Cardiac septum (tissue), 1 donor: ENCODE data around the gene ATOH8. TPM values are rescaled to one million over a fixed set of nuclear protein-coding genes. Genes with fewer than 3 reads are reported as not detected.
"Not testable (repeated sequence)": the region's sequence is repeated elsewhere in the genome, so short reads cannot be mapped to it uniquely, and the experiment has no call there.

Experiments
- DNase-seq: peaks from one replicate; pipeline ENCODE4 v3.0.0-alpha.2; 2020; ENCODE audit warnings: low spot score
- intact Hi-C: fragments of 100-400 bp; cut with DNase I; formaldehyde crosslinking; loops from one replicate; pipeline ENCODE4 v1.14.0; 2022
- long read RNA-seq: library from polyadenylated mRNA; unstranded; transcript quantifications from one replicate; pipeline ENCODE4 v2.0.0, GENCODE V29; 2021
- total RNA-seq: library from RNA; stranded (reverse); fragmentation: NEBNext Ultra II Directional; extraction: Animal tissue kit (Norgen Biotek cat#: 25700); gene quantifications from one replicate; pipeline ENCODE4 v1.2.1, GENCODE V29; 2021
- donor health status: DM: no; HTN: no; CAD: no.

The ATOH8 gene
- 21.0 TPM for total RNA-seq
- long read RNA-seq, transcript ATOH8-201 (3 exons, 2,438 nt): major isoform, 21 of 35 reads
- long read RNA-seq, partial matches to known transcripts: 0 of 35 reads
- long read RNA-seq, other reads (novel, unspliced or antisense): 13 of 35 reads

DNA sequence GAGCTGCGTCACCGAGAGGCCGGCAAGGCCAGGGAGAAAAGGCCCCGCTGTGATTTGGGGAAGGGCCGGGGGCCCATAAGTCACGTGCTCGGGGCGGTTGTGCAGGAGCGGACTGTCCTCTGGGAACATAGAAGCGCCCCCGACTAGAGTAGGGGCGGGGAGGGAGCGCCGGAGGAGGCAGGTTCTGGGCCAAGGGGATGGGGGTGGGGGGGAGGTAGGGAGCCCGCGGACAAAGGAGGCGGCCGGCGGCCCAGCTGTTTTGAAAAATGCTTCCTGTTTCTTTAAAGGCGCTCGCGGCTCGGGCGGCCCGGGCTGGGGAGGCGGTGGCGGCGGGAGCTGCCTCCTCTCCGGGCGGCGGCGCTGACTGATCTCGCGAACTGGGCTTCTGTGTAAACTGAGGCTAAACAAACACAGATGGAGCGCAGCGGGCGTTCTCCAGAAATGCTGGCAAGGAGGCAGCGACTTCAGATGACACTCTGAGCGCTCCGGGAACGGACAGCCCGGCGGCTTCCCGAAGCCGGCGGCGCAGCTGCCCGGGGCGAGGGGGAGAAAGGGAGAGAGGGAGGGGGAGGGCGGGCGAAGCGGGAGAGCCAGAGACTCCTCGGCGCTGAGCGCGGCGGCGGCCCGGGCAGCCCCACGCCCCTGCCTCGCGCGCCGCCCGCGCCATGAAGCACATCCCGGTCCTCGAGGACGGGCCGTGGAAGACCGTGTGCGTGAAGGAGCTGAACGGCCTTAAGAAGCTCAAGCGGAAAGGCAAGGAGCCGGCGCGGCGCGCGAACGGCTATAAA lies at the start of gene ATOH8:
Gene ATOH8, plus strand, starts transcription at position 467 of the 788 bp plus-strand sequence. Its CDS starts 199 bp downstream, at position 666.
- peak; percentile 91 for DNase-seq
- intact Hi-C loops: loop anchor here (1.0 kb wide), 1 partner anchor 19 kb away; no protein-coding TSS in a partner anchor

DNA sequence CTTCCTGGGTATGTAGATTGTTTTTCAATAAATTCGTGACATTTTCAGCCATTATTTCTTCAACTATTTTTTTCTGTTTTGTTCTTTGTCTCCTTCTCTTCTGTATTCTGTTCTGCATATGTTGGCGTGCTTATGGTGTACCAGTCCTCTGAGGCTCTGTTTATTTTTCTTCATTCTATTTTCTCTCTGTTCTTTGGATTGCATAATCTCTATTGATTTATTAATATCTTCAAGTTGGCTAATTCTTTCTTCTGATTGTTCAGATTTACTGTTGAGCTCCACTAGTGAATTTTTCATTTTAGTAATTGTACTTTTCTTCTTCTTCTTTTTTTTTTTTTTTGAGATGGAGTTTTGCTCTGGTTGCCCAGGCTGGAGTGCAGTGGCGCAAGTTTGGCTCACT lies 49.8 kb upstream of the ATOH8 start:
- intact Hi-C loops: no loop called here

DNA sequence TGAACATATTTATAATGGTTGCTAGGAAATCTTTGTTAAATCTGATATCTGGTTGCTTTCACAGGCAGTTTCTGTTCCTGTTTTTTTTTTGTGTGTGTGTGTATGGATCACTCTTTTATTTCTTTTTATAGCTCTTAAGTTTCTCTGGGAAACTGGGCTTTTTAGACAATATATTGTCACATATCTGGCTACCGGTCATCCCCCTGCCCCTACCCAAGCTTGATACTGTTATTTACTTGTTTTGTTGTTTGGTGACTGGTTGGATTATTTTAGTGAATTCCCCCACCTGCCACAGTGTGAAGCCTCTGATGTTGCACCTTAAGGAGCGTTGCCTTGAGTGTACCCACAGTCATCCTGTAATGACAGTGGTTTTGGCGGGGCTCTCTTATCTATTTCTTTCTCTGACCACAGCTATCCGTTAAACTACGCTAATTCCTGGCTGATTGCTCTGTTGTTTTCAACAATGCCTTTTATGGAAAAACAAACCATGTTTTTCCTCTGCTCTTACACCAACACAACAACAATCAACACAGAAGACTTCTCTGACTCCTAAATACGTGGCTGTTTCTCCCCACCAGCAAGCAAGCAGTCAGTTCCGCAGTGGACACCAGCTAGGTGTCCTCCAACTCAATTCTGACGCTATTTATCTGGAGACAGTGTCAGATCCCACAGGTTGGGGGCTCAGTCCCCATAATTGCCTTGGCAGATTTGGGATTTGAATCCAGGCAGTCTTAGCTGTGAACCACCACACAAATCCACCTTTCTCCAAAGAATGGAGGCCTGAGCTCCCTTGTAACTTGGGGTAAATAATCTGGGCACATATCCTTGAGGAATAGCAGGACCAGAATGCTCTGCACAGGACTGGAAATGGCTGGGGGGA lies 48.8 kb upstream of the ATOH8 start:
- intact Hi-C loops: loop anchor here (5.0 kb wide), 1 partner anchor 58 kb away; no protein-coding TSS in a partner anchor
- DNase-seq: no peak

More for the DNA sequence above, 49.8 kb upstream of the ATOH8 start:
- DNase-seq: no peak

- intact Hi-C loops: loop anchor here (5.0 kb wide), 1 partner anchor 58 kb away; no protein-coding TSS in a partner anchor
- no peak for DNase-seq
Measured at GRCh38 chr2:85705680-85706039, 48.1 kb upstream of the ATOH8 start.

- intact Hi-C loops: loop anchor here (5.0 kb wide), 1 partner anchor 59 kb away; no protein-coding TSS in a partner anchor
- no peak for DNase-seq
Measured at GRCh38 chr2:85706063-85706462, 47.7 kb upstream of the ATOH8 start.

DNA sequence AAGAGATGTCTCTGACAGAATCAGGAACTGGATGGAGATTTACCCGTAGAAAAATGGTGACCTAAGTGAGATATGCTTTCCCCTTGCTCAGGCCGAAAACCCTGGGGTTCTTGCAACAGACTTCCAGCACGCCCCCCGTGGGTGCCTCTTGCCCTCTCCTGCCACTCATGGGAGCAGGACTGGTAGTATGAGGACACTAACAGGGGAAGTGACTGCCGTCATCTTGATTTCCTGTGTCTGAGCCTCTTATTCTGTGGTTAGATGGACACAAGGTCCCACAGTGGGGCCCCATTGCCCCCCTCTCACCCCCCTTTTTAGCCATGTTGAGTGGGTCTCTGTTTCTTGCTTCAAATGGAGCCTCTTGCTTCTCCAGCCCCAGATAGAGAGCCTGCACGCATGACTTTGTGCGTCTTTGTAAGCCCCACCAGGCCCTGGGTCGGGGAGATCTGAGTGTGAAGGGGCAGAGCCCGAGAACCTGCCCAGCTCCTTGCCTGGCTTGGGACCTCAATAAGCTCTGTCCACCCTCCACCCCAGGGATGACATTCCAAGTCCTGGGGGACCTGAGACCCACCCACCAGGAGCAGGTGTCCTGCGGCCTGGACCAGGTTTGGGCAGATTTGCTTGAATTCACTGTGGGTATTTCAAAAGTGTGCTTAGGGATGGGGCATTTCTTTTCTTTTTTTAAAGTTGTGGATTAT lies 47.0 kb upstream of the ATOH8 start:
- no peak for DNase-seq
- intact Hi-C loops: loop anchor here (1.0 to 5.0 kb wide), 2 partner anchors 26 to 59 kb away; no protein-coding TSS in a partner anchor

GRCh38 chr2:85707304-85707703 lies 46.5 kb upstream of the ATOH8 start:
- DNase-seq: no peak
- intact Hi-C loops: loop anchor here (1.0 to 5.0 kb wide), 2 partner anchors 27 to 60 kb away; no protein-coding TSS in a partner anchor

DNA sequence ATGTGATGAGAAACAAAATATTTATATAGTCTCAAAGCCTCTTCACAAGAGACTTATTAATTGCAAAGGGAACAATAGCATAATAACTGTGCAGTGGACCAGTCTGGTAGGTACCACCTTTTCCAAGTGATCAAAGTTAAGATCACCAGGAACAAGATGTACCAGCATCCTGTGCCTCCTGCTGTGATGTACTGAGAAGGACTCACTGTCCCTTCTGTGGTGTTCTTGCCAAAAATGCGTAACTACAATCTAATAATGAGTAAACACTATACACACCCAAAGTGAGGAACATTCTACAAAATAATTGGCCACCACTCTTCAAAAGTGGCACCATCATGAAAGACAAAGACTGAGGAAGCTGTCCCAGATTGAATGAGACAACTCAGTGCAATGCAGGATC lies 45.1 kb upstream of the ATOH8 start:
- intact Hi-C loops: loop anchor here (5.0 kb wide), 1 partner anchor 61 kb away; no protein-coding TSS in a partner anchor
- no peak for DNase-seq

GRCh38 chr2:85709401-85709811 lies 44.4 kb upstream of the ATOH8 start:
- intact Hi-C loops: loop anchor here (5.0 kb wide), 1 partner anchor 62 kb away; no protein-coding TSS in a partner anchor
- DNase-seq: no peak

DNA sequence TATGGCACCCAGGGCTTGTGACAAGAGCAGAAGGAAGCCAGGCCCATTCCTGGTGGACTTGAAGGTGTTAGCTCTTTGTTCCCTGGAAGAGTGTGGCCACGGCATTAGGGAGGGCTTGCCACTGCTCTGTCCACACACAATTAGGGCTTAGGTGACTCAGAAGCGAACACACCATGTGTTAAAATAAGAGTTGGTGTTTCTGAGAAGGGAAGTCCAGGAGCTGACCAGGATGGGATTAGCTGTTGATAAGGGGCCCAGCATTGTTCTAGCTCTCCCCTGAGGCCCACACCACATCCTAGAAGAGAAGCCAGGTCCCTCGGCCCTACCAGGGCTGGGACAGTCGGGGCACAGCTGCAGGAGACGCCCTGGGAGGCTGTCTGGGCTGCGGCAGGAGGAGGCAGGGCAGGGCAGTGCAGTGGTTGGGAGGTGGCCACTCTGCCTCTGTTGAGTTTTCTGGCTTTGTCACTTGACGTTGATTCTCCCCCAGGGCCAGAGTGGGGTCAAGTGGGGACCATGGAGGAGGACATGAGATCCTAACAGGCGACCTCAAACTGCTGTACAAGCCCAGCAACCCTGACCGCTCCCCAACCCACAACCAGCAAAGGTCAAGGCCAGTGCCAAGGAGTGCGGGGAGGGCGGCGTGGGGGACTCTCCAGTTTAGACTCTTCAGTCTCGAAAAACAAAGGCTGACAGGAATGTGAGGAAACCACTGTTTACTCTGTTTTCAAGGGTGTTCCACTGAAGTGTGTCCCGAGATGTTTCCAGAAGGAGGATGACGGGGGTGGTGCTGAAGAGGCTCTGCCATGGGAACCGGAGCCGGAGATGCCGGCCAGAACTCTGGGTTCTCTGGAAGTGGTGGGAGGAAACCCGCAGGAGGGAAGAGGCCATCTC lies 42.9 kb upstream of the ATOH8 start:
- intact Hi-C loops: no loop called here
- peak; percentile 83 for DNase-seq

- no peak for DNase-seq
- intact Hi-C loops: no loop called here
Measured at GRCh38 chr2:85711578-85712060, 42.2 kb upstream of the ATOH8 start.

- intact Hi-C loops: no loop called here
- no peak for DNase-seq
Measured at GRCh38 chr2:85712336-85712735, 41.5 kb upstream of the ATOH8 start.

- no peak for DNase-seq
- intact Hi-C loops: no loop called here
Measured at GRCh38 chr2:85712849-85713612, 40.8 kb upstream of the ATOH8 start.

GRCh38 chr2:85713836-85714235 lies 40.0 kb upstream of the ATOH8 start:
- DNase-seq: no peak
- intact Hi-C loops: no loop called here

- intact Hi-C loops, DNase-seq: not testable (repeated sequence)
Measured at GRCh38 chr2:85714421-85714820, 39.4 kb upstream of the ATOH8 start.

- intact Hi-C loops: no loop called here
- no peak for DNase-seq
Measured at GRCh38 chr2:85714841-85715240, 39.0 kb upstream of the ATOH8 start.

- intact Hi-C loops: no loop called here
- no peak for DNase-seq
Measured at GRCh38 chr2:85716346-85716914, 37.4 kb upstream of the ATOH8 start.
